Measurements from ENCODE around the gene FMN2. TPM values are rescaled to one million over a fixed set of nuclear protein-coding genes. Genes with fewer than 3 reads are reported as not detected.

FMN2 gene
- total RNA-seq, 1 experiment from 2014 or later, result 0.59 TPM

DNA sequence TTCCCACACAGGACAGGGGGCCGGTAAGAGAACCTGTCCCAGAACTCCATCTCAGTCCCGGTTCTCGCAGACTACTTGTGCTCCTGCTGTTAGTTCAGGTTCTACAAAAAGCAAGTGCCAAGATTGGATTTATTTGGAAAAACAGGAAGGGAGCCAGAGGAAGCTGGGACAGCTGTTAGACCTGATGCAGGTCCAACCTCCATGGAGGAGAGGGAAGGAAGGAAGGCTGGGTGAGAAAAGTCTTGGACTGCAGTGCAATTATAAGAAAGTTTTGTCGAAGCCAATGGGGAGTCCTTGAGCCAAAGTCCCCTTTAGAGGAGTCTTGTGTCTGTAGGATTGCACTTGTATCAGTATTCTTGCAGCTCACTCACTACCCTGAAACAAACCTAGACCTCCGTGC is 329.1 kb downstream of the FMN2 start:
- no peak overlapping the region for H3K4ac ChIP-seq (ENCODE audit: low read depth, low read length)
- no peaks in the 10 kb centered on the region for H3K27me3 ChIP-seq (ENCODE audit: insufficient read depth, low read length)
- no peak overlapping the region for H2BK12ac ChIP-seq (ENCODE audit: insufficient read length, low read depth, low read length)
- H4K5ac ChIP-seq (ENCODE audit: insufficient read length, low read depth, low read length), result no peak overlapping the region
- H3K4me1 ChIP-seq (ENCODE audit: insufficient read depth, low read length), result no peaks in the 10 kb centered on the region; the same call in 1 of the 2 replicates
- H3K27ac Mint-ChIP-seq, result no peak overlapping the region
- no peak overlapping the region for H2AK5ac ChIP-seq (ENCODE audit: insufficient read length, low read length)
- H3K23me2 ChIP-seq (ENCODE audit: insufficient read length, low read depth, low read length, poor library complexity, severe bottlenecking), result no peaks in the 10 kb centered on the region
- H2BK15ac ChIP-seq (ENCODE audit: low read depth, low read length), result no peak overlapping the region
- no peak for TF ChIP-seq CTCF (conservative IDR thresholded peaks at IDR 0.05)
- no peak overlapping the region for H2AFZ ChIP-seq (ENCODE audit: low read length)
- H3K79me1 ChIP-seq (ENCODE audit: insufficient read depth, low read depth, low read length, poor library complexity, severe bottlenecking), result no peaks in the 10 kb centered on the region
- H3K14ac ChIP-seq (ENCODE audit: insufficient read depth, low read length), result no peak overlapping the region
- H3K27me3 Mint-ChIP-seq (ENCODE audit: low read depth), result no peaks in the 10 kb centered on the region
- H3K9ac ChIP-seq (ENCODE audit: extremely low read depth, insufficient read length, low read length), result no peak overlapping the region
- no peak overlapping the region for H2BK5ac ChIP-seq (ENCODE audit: insufficient read length, low read length)
- H3K36me3 Mint-ChIP-seq (ENCODE audit: insufficient read depth in 1 of 3, low read depth in 3 of 3), result no peaks in the 10 kb centered on the region
- no peaks in the 10 kb centered on the region for H3K4me1 Mint-ChIP-seq
- no peak overlapping the region for H3K27ac ChIP-seq (ENCODE audit: insufficient read length, low read depth, low read length)
- no peak overlapping the region for H4K8ac ChIP-seq (replicated peaks; ENCODE audit: insufficient read length, low read depth, low read length)
- no peak overlapping the region for H3K4me2 ChIP-seq (ENCODE audit: insufficient read depth, insufficient read length, low read length)
- no peaks in the 10 kb centered on the region for H3K9me3 ChIP-seq (ENCODE audit: control insufficient read depth, low read depth, low read length)
- H3T11ph ChIP-seq (ENCODE audit: low read length), result no peak overlapping the region
- H3K4me3 Mint-ChIP-seq, result no peak overlapping the region
- H2BK120ac ChIP-seq (ENCODE audit: low read depth, low read length, poor library complexity, severe bottlenecking), result no peak overlapping the region
- H3K79me2 ChIP-seq (ENCODE audit: insufficient read depth, low read length), result no peaks in the 10 kb centered on the region
- WGBS (ENCODE audit: extremely low coverage, insufficient read length, low lambda C conversion rate), result no CpG with 5 or more reads among the region's 5 CpGs
- no peak overlapping the region for H3K23ac ChIP-seq (ENCODE audit: insufficient read length, low read depth, low read length)
- no peak overlapping the region for H3K56ac ChIP-seq (ENCODE audit: insufficient read length, low read depth, low read length)
- DNase-seq, result no peak
- no peaks in the 10 kb centered on the region for H4K20me1 ChIP-seq (ENCODE audit: control insufficient read depth, insufficient read depth, insufficient read length)
- H3K9me3 Mint-ChIP-seq, result no peaks in the 10 kb centered on the region
- no peak overlapping the region for H2BK20ac ChIP-seq (ENCODE audit: low read depth, low read length, poor library complexity, severe bottlenecking)
- H3K18ac ChIP-seq (ENCODE audit: insufficient read length, low read depth, low read length), result no peak overlapping the region
- no peak overlapping the region for H4K91ac ChIP-seq (ENCODE audit: insufficient read length, low read depth, low read length)
